ENCODE results near the gene ODR4.

DNA sequence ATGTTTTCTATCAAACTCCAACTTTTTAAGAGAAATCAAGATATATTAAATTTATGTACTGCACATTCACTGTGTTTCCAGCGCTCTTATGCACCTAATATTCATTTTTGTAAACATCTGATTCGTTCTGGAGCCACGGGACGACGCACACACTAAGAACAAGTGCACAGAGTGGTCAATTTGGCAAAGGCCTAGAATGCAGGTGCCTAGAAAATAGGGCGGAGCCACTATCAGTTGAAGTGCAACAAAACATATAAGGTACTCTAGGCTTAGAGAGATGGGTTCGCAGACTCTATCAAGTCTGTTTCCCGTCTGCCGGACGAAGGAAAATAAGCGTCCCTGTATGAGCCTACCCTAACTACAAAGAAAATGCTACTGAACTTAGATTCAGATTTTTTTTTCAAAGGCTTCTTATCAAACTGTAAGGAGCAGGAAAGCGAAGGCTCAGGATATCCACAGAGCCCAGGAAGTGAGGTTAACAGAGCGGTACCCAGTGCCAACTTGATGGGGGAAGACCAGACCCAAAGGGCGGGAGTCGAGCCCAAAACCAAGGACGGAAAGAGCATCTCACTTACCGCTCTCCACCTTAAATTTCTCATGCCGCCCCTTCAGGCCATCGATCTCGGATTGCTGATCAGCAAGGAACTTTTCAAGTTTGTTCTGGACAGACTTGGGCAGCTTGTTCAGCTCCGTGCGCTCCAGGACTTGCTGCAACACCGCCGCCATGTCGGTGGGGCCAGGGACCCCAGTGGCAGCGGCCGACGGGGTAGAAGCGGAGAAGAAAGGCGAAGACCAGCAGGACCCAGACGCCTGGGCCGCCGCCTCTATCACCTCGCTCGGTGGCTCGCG, 1.1 kb upstream of the ODR4 start:
- TF ChIP-seq, protein P1, sequence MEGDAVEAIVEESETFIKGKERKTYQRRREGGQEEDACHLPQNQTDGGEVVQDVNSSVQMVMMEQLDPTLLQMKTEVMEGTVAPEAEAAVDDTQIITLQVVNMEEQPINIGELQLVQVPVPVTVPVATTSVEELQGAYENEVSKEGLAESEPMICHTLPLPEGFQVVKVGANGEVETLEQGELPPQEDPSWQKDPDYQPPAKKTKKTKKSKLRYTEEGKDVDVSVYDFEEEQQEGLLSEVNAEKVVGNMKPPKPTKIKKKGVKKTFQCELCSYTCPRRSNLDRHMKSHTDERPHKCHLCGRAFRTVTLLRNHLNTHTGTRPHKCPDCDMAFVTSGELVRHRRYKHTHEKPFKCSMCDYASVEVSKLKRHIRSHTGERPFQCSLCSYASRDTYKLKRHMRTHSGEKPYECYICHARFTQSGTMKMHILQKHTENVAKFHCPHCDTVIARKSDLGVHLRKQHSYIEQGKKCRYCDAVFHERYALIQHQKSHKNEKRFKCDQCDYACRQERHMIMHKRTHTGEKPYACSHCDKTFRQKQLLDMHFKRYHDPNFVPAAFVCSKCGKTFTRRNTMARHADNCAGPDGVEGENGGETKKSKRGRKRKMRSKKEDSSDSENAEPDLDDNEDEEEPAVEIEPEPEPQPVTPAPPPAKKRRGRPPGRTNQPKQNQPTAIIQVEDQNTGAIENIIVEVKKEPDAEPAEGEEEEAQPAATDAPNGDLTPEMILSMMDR (conservative IDR thresholded peaks at IDR 0.05; ENCODE audit: low read length): no peak
- no peak for TF ChIP-seq EZH2phosphoT487 (IDR thresholded peaks at IDR 0.05; ENCODE audit: borderline replicate concordance, low read depth, low read length)
